HL-60 (cell line): ENCODE measurements around the gene MAPRE2.

ENCODE experiments used
- DNase-seq, 2 experiments: peaks; one replicate each; pipeline ENCODE4 v3.0.0-alpha.2; 2010 to 2020; ENCODE audit warnings: low read depth in 1 of 2, low spot score in 1 of 2
- H3K27ac ChIP-seq: fragments of 250-450 bp; sonication (Bioruptor Pico); replicated peaks from 2 replicates; pipeline ENCODE4 v1.5.1; 2020; ENCODE audit warnings: mild to moderate bottlenecking, moderate library complexity
- H3K27me3 ChIP-seq: fragments of 250-450 bp; sonication (Bioruptor Pico); 2 replicates; pipeline ENCODE4 v1.5.1; 2021; ENCODE audit warnings: mild to moderate bottlenecking, moderate library complexity; ENCODE audit not compliant: insufficient read depth, poor library complexity, severe bottlenecking
- H3K4me3 ChIP-seq: replicated peaks from 2 replicates; pipeline ENCODE4 v1.5.1; 2011; ENCODE audit warnings: mild to moderate bottlenecking, control low read depth, low read length; ENCODE audit not compliant: insufficient read depth
- GABPA ChIP-seq: IDR thresholded peaks from 2 replicates; pipeline ENCODE4 v1.6.1; 2012; ENCODE audit warnings: low read depth
- POLR2AphosphoS5 ChIP-seq: IDR thresholded peaks from 2 replicates; pipeline ENCODE4 v1.6.1; 2012; ENCODE audit warnings: low read depth
- SPI1 ChIP-seq: IDR thresholded peaks from 2 replicates; pipeline ENCODE4 v1.6.1; 2012; ENCODE audit warnings: low read depth, mild to moderate bottlenecking, borderline replicate concordance
- TF ChIP-seq, protein P1 (sequence below): IDR thresholded peaks from one replicate; pipeline ENCODE4 v1.5.1; 2011; ENCODE audit warnings: low read length, control low read depth, inconsistent platforms; ENCODE audit not compliant: insufficient read depth
- TF ChIP-seq, protein P2 (sequence below): IDR thresholded peaks from 2 replicates; pipeline ENCODE4 v1.6.1; 2012; ENCODE audit warnings: low read depth; ENCODE audit not compliant: insufficient replicate concordance

Gene MAPRE2

DNA sequence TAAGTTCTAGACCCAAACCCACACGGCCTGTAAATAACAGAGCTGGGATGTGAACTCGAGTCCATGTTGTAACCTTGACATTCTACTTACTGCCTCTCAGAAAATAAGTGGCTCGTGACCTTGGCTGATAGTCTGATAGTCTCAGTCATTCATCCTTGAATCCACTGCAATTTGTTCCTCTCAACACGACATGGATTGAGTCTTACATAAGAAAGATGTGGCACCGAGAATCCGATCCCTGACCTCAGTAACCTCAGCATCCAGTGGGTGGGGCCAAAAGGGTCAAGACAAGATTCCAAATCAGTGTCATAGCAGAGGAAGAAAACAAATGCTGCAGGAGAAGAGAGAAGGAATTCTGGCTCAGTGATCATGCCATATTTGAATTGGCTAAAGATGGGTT is 97.6 kb downstream of the MAPRE2 start:
- no peak for DNase-seq
- TF ChIP-seq GABPA (no peak), POLR2AphosphoS5 (no peak), SPI1 (no peak)
- TF ChIP-seq, protein P1, sequence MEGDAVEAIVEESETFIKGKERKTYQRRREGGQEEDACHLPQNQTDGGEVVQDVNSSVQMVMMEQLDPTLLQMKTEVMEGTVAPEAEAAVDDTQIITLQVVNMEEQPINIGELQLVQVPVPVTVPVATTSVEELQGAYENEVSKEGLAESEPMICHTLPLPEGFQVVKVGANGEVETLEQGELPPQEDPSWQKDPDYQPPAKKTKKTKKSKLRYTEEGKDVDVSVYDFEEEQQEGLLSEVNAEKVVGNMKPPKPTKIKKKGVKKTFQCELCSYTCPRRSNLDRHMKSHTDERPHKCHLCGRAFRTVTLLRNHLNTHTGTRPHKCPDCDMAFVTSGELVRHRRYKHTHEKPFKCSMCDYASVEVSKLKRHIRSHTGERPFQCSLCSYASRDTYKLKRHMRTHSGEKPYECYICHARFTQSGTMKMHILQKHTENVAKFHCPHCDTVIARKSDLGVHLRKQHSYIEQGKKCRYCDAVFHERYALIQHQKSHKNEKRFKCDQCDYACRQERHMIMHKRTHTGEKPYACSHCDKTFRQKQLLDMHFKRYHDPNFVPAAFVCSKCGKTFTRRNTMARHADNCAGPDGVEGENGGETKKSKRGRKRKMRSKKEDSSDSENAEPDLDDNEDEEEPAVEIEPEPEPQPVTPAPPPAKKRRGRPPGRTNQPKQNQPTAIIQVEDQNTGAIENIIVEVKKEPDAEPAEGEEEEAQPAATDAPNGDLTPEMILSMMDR: no peak
- TF ChIP-seq, protein P2, sequence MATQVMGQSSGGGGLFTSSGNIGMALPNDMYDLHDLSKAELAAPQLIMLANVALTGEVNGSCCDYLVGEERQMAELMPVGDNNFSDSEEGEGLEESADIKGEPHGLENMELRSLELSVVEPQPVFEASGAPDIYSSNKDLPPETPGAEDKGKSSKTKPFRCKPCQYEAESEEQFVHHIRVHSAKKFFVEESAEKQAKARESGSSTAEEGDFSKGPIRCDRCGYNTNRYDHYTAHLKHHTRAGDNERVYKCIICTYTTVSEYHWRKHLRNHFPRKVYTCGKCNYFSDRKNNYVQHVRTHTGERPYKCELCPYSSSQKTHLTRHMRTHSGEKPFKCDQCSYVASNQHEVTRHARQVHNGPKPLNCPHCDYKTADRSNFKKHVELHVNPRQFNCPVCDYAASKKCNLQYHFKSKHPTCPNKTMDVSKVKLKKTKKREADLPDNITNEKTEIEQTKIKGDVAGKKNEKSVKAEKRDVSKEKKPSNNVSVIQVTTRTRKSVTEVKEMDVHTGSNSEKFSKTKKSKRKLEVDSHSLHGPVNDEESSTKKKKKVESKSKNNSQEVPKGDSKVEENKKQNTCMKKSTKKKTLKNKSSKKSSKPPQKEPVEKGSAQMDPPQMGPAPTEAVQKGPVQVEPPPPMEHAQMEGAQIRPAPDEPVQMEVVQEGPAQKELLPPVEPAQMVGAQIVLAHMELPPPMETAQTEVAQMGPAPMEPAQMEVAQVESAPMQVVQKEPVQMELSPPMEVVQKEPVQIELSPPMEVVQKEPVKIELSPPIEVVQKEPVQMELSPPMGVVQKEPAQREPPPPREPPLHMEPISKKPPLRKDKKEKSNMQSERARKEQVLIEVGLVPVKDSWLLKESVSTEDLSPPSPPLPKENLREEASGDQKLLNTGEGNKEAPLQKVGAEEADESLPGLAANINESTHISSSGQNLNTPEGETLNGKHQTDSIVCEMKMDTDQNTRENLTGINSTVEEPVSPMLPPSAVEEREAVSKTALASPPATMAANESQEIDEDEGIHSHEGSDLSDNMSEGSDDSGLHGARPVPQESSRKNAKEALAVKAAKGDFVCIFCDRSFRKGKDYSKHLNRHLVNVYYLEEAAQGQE: no peak
- Histone ChIP-seq H3K27ac (no peak overlapping the region), H3K4me3 (no peak overlapping the region), H3K27me3 (no peaks in the 10 kb centered on the region)

DNA sequence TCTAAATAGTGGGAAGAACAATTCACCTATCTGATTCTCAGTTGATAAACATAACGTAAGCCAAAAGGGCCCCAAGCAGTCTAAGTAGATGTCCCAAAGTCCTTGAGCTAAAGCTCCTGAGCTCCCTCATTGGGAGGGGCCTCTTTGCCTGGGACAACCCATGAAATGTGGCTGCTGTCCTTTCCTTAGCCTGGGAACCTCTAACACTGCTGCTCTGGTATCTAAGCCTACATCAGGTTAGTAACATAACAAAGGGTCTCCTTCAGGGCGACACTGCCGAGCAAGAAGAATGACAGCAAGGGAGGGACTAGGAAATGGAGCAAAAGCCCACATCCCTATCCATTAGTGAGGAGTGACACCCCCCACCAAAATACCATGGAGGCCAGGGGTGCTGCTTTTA is 98.3 kb downstream of the MAPRE2 start:
- no peak overlapping the region for H3K27ac ChIP-seq
- TF ChIP-seq, protein P1: no peak
- no peak for TF ChIP-seq POLR2AphosphoS5
- TF ChIP-seq, protein P2: no peak
- no peak for TF ChIP-seq GABPA
- TF ChIP-seq SPI1: no peak
- no peaks in the 10 kb centered on the region for H3K27me3 ChIP-seq
- no peak for DNase-seq
- H3K4me3 ChIP-seq: no peak overlapping the region

DNA sequence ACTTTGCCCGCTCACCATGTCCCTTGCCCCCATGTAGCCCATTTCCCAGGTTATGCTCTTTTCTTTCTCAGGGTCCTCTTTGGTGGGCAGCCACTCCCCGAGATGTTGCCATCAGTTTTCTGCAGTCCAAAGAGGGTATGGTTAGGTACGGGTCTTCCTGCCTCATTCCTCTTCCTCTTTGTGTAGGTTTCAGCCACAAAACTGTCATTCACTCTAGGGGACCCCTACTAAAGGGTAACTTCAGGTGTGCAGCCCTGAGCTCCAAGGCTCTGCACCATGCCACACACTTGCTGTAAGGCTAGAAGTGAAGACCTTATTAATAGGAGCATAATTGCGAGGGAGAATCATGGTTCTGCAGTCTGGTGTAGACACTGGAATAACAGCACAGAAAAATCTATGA is 99.9 kb downstream of the MAPRE2 start:
- no peak overlapping the region for H3K27ac ChIP-seq
- TF ChIP-seq, protein P2: no peak
- peak; percentile 5; the same call in 1 of the 2 replicates for TF ChIP-seq SPI1
- no peak for DNase-seq
- H3K4me3 ChIP-seq: no peak overlapping the region
- H3K27me3 ChIP-seq: no peaks in the 10 kb centered on the region
